ENCODE data around the gene RPGRIP1L.

The RPGRIP1L gene

GRCh38 chr16:53732296-53732929, 28.8 kb upstream of the RPGRIP1L start:
- Histone ChIP-seq H3K79me2 (peaks cover 50% of the 10 kb centered on the region), H3K9me3 (ENCODE audit: control insufficient read depth, low read length) (no peaks in the 10 kb centered on the region), H3K9ac (no peak overlapping the region), H2AFZ (no peak overlapping the region), H3K4me1 (peaks cover 4% of the 10 kb centered on the region), H3K36me3 (ENCODE audit: control insufficient read depth, insufficient read depth, low read length) (no peaks in the 10 kb centered on the region), H3K4me3 (ENCODE audit: low read depth, low read length) (no peak overlapping the region), H3K27ac (no peak overlapping the region), H3K4me2 (ENCODE audit: low read length) (no peak overlapping the region), H3K27me3 (ENCODE audit: control insufficient read depth, insufficient read depth, low read length) (no peaks in the 10 kb centered on the region)
- TF ChIP-seq CTCF (IDR thresholded peaks at IDR 0.05) = no peak

- no peaks in the 10 kb centered on the region for H3K9me3 ChIP-seq (ENCODE audit: control insufficient read depth, low read length)
- peaks cover 4% of the 10 kb centered on the region for H3K4me1 ChIP-seq
- no peaks in the 10 kb centered on the region for H3K27me3 ChIP-seq (ENCODE audit: control insufficient read depth, insufficient read depth, low read length)
- H3K36me3 ChIP-seq (ENCODE audit: control insufficient read depth, insufficient read depth, low read length) = no peaks in the 10 kb centered on the region
- H2AFZ ChIP-seq = no peak overlapping the region
- peaks cover 46% of the 10 kb centered on the region for H3K79me2 ChIP-seq
- no peak overlapping the region for H3K4me2 ChIP-seq (ENCODE audit: low read length)
- TF ChIP-seq CTCF (IDR thresholded peaks at IDR 0.05) = no peak
- no peak overlapping the region for H3K9ac ChIP-seq
- H3K27ac ChIP-seq = no peak overlapping the region
- no peak overlapping the region for H3K4me3 ChIP-seq (ENCODE audit: low read depth, low read length)
Measured at GRCh38 chr16:53730693-53731092, 27.0 kb upstream of the RPGRIP1L start.

- no peak overlapping the region for H2AFZ ChIP-seq
- no peaks in the 10 kb centered on the region for H3K27me3 ChIP-seq (ENCODE audit: control insufficient read depth, insufficient read depth, low read length)
- no peak for TF ChIP-seq CTCF (IDR thresholded peaks at IDR 0.05)
- peaks cover 4% of the 10 kb centered on the region for H3K4me1 ChIP-seq
- H3K9ac ChIP-seq = no peak overlapping the region
- no peaks in the 10 kb centered on the region for H3K36me3 ChIP-seq (ENCODE audit: control insufficient read depth, insufficient read depth, low read length)
- no peak overlapping the region for H3K27ac ChIP-seq
- H3K4me2 ChIP-seq (ENCODE audit: low read length) = no peak overlapping the region
- H3K4me3 ChIP-seq (ENCODE audit: low read depth, low read length) = no peak overlapping the region
- peaks cover 45% of the 10 kb centered on the region for H3K79me2 ChIP-seq
- H3K9me3 ChIP-seq (ENCODE audit: control insufficient read depth, low read length) = no peaks in the 10 kb centered on the region
Measured at GRCh38 chr16:53726625-53727024, 23.0 kb upstream of the RPGRIP1L start.

GRCh38 chr16:53721017-53721416, 17.4 kb upstream of the RPGRIP1L start:
- TF ChIP-seq CTCF (IDR thresholded peaks at IDR 0.05) = no peak
- no peak overlapping the region for H3K4me2 ChIP-seq (ENCODE audit: low read length)
- no peaks in the 10 kb centered on the region for H3K27me3 ChIP-seq (ENCODE audit: control insufficient read depth, insufficient read depth, low read length)
- H3K36me3 ChIP-seq (ENCODE audit: control insufficient read depth, insufficient read depth, low read length) = no peaks in the 10 kb centered on the region
- no peak overlapping the region for H3K27ac ChIP-seq
- H3K9ac ChIP-seq = no peak overlapping the region
- no peak overlapping the region for H2AFZ ChIP-seq
- H3K9me3 ChIP-seq (ENCODE audit: control insufficient read depth, low read length) = no peaks in the 10 kb centered on the region
- H3K79me2 ChIP-seq = peaks cover 28% of the 10 kb centered on the region
- H3K4me1 ChIP-seq = peaks cover 4% of the 10 kb centered on the region
- no peak overlapping the region for H3K4me3 ChIP-seq (ENCODE audit: low read depth, low read length)

GRCh38 chr16:53717577-53717976, 13.9 kb upstream of the RPGRIP1L start:
- TF ChIP-seq CTCF (IDR thresholded peaks at IDR 0.05) = no peak
- Histone ChIP-seq H3K9me3 (ENCODE audit: control insufficient read depth, low read length) (no peaks in the 10 kb centered on the region), H2AFZ (no peak overlapping the region), H3K36me3 (ENCODE audit: control insufficient read depth, insufficient read depth, low read length) (no peaks in the 10 kb centered on the region), H3K9ac (no peak overlapping the region), H3K27ac (no peak overlapping the region), H3K4me1 (peaks cover 12% of the 10 kb centered on the region), H3K4me2 (ENCODE audit: low read length) (no peak overlapping the region), H3K4me3 (ENCODE audit: low read depth, low read length) (no peak overlapping the region), H3K27me3 (ENCODE audit: control insufficient read depth, insufficient read depth, low read length) (no peaks in the 10 kb centered on the region), H3K79me2 (peaks cover 14% of the 10 kb centered on the region)
